Activated CD8-positive, alpha-beta T cell treated with anti-CD3 and anti-CD28 coated beads, Interleukin-2, amount 10 ng/mL, durations not matched to agents 7 days and 5 days (primary cell): Measurements from ENCODE around the gene HIRIP3. TPM values are rescaled to one million over a fixed set of nuclear protein-coding genes. Genes with fewer than 3 reads are reported as not detected.
A peak's percentile ranks its signal among the peaks of the same experiment; 100 is the strongest.

Experiments used
- ATAC-seq: fragments of 150-1000 bp; cut with Tn5 transposase; one replicate; pipeline ENCODE4 v1.10.0; 2021; ENCODE audit warnings: moderate library complexity
- CTCF ChIA-PET: fragments of 350-600 bp; sonication (Branson Sonifier 250); formaldehyde crosslinking; loops from one replicate; lab custom pipeline; 2021; ENCODE audit warnings: antibody characterized with exemption; lab: Charles Lee
- POLR2A ChIA-PET: fragments of 350-600 bp; sonication (Branson Sonifier 250); formaldehyde crosslinking; loops from one replicate; lab custom pipeline; 2021; ENCODE audit warnings: antibody characterized with exemption; lab: Charles Lee
- DNase-seq: peaks from one replicate; pipeline ENCODE4 v3.0.0-alpha.2; 2020
- H3K27ac Mint-ChIP-seq: one replicate; pipeline ENCODE4 v1.8.0; 2021; ENCODE audit warnings: mild to moderate bottlenecking, mixed read lengths
- H3K27me3 Mint-ChIP-seq: one replicate; pipeline ENCODE4 v1.8.0; 2021; ENCODE audit warnings: low read depth, mixed read lengths
- H3K36me3 Mint-ChIP-seq: one replicate; pipeline ENCODE4 v1.8.0; 2021; ENCODE audit warnings: low read depth, mixed read lengths
- H3K4me1 Mint-ChIP-seq: one replicate; pipeline ENCODE4 v1.8.0; 2021; ENCODE audit warnings: low read depth, mixed read lengths
- H3K4me3 Mint-ChIP-seq: one replicate; pipeline ENCODE4 v1.8.0; 2021; ENCODE audit warnings: mild to moderate bottlenecking, mixed read lengths
- H3K9me3 Mint-ChIP-seq: one replicate; pipeline ENCODE4 v1.8.0; 2022; ENCODE audit warnings: mixed read lengths; ENCODE audit not compliant: insufficient read depth
- total RNA-seq, 2 experiments: library from RNA; stranded (reverse); gene quantifications; one replicate each; pipeline ENCODE4 v1.2.3, GENCODE V29; 2021

The HIRIP3 gene
- total RNA-seq, 2 experiments from 2014 or later: 46.4 to 47.3 TPM

DNA sequence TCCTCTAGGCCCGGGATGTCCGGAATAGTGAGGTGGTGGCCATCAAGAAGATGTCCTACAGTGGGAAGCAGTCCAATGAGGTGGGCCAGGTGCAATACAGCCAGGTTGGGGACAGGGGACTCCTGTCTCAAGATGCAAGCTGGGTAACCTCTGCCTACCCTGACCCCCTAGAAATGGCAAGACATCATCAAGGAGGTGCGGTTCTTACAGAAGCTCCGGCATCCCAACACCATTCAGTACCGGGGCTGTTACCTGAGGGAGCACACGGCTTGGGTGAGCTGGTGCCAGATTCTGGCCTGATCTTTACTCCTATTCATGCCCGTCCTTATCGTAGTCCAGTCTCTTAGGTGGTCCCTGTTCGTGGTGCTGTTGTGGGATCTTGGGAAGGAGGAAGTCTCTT, 17.3 kb downstream of the HIRIP3 start:
- POLR2A ChIA-PET: no interaction called here
- no peak overlapping the region for H3K27ac Mint-ChIP-seq
- DNase-seq (no peak), ATAC-seq (no peak)
- H3K27me3 Mint-ChIP-seq: no peaks in the 10 kb centered on the region
- H3K4me1 Mint-ChIP-seq: peaks cover 33% of the 10 kb centered on the region
- peaks cover 4% of the 10 kb centered on the region for H3K9me3 Mint-ChIP-seq
- H3K36me3 Mint-ChIP-seq: peaks cover 36% of the 10 kb centered on the region
- no peak overlapping the region for H3K4me3 Mint-ChIP-seq
- CTCF ChIA-PET: interaction anchor here (0.9 to 2.0 kb wide), 2 partner anchors 54 to 287 kb away, joined by 4 to 6 read pairs; no protein-coding TSS in a partner anchor

GRCh38 chr16:29977063-29977825, 18.2 kb downstream of the HIRIP3 start:
- DNase-seq: no peak
- Mint-ChIP-seq H3K36me3 (peaks cover 36% of the 10 kb centered on the region), H3K27me3 (no peaks in the 10 kb centered on the region), H3K27ac (peak overlapping the region; percentile 53), H3K4me1 (peaks cover 38% of the 10 kb centered on the region), H3K4me3 (no peak overlapping the region), H3K9me3 (peaks cover 8% of the 10 kb centered on the region)
- ATAC-seq: no peak
- ChIA-PET CTCF (interaction anchor here (0.9 to 5.9 kb wide), 4 partner anchors 15 to 286 kb away, joined by 3 to 41 read pairs (median 4); partner anchors contain the start of gene TMEM219), POLR2A (interaction anchor here (1.3 kb wide), 1 partner anchor 52 kb away, joined by 3 read pairs; no protein-coding TSS in a partner anchor)

DNA sequence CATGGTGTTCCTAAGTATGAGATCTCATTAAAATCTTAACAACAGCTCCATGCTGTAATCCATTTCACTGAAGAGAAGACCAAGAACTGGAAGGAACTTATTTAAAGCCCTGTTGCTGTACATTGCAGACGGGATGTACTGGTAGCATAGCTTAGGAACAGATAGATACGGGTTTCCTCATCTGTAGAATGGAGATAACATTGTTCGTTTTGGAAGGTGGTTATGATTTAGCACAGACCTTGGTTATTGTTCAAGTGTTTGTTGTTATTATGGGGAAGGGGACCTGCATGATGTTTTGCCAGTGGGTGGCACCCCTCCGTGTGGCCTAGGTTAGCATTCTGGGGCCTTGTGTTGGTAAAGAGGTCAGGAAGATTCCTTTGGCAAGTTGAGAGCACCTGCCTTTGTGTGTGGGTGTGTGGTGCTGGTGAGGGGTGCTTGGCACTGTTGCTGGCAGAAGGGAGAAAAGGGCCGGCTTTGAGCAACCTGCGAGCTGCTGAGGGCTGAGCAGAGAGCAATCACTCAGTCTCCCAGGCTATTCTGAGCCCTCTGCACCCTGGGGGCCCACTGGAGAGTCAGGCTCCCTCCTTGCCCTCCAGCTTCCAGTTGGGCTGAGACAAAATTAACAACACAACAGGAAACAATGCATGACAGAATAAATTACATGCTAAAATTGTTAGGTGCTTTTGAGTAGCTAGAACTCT, 19.5 kb downstream of the HIRIP3 start:
- ATAC-seq: no peak
- H3K36me3 Mint-ChIP-seq: peaks cover 33% of the 10 kb centered on the region
- peak overlapping the region; percentile 85 for H3K4me3 Mint-ChIP-seq
- POLR2A ChIA-PET: interaction anchor here (0.6 to 5.4 kb wide), 8 partner anchors 14 to 274 kb away, joined by 3 to 48 read pairs (median 4); partner anchors contain the start of genes HIRIP3, INO80E and TMEM219
- peak overlapping the region; percentile 50 for H3K27ac Mint-ChIP-seq
- peaks cover 38% of the 10 kb centered on the region for H3K4me1 Mint-ChIP-seq
- H3K9me3 Mint-ChIP-seq: peaks cover 8% of the 10 kb centered on the region
- DNase-seq: no peak
- H3K27me3 Mint-ChIP-seq: no peaks in the 10 kb centered on the region
- CTCF ChIA-PET: interaction anchor here (0.6 to 5.9 kb wide), 9 partner anchors 14 to 285 kb away, joined by 3 to 41 read pairs (median 3); partner anchors contain the start of genes CDIPT and TMEM219

DNA sequence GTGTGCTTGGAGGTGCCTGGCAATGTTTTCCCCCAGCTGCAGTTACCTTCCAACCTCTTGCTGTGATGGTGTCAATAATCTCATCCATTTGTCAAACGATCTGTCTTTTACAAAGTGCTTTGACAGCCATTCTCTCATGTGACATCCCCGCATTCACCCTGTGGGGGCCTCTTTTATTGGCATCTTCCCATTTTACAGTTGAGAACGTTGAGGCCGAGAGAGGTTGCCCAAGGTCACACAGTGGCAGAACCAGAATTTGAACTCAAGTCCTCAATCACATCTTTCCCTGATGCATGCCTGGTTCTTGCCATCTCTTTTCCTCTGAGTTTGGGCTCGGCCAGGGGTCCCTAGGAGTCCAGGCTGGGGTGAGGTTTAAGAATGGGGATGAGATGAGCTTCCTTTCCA, 20.3 kb downstream of the HIRIP3 start:
- Mint-ChIP-seq H3K27me3 (no peaks in the 10 kb centered on the region), H3K36me3 (peaks cover 30% of the 10 kb centered on the region), H3K9me3 (peaks cover 8% of the 10 kb centered on the region), H3K27ac (peak overlapping the region; percentile 81), H3K4me3 (peak overlapping the region; percentile 85), H3K4me1 (peaks cover 38% of the 10 kb centered on the region)
- ChIA-PET POLR2A (interaction anchor here (0.6 to 5.4 kb wide), 7 partner anchors 11 to 273 kb away, joined by 3 to 48 read pairs (median 5); partner anchors contain the start of genes HIRIP3, INO80E and TMEM219), CTCF (interaction anchor here (0.7 to 5.9 kb wide), 5 partner anchors 13 to 127 kb away, joined by 3 to 41 read pairs (median 5); partner anchors contain the start of genes CDIPT and TMEM219)
- DNase-seq (no peak), ATAC-seq (no peak)

GRCh38 chr16:29974291-29975133, 20.9 kb downstream of the HIRIP3 start:
- ChIA-PET CTCF (interaction anchor here (1.2 to 5.9 kb wide), 7 partner anchors 13 to 274 kb away, joined by 3 to 41 read pairs (median 5); partner anchors contain the start of genes CDIPT, HIRIP3, INO80E and TMEM219), POLR2A (interaction anchor here (0.8 to 5.4 kb wide), 7 partner anchors 11 to 48 kb away, joined by 3 to 48 read pairs (median 8); partner anchors contain the start of genes HIRIP3, INO80E, KCTD13 and TMEM219)
- Mint-ChIP-seq H3K9me3 (peaks cover 8% of the 10 kb centered on the region), H3K27ac (peak overlapping the region; percentile 92), H3K36me3 (peaks cover 28% of the 10 kb centered on the region), H3K4me3 (peak overlapping the region; percentile 85), H3K4me1 (peaks cover 38% of the 10 kb centered on the region), H3K27me3 (no peaks in the 10 kb centered on the region)
- DNase-seq: peak; percentile 44
- no peak for ATAC-seq

DNA sequence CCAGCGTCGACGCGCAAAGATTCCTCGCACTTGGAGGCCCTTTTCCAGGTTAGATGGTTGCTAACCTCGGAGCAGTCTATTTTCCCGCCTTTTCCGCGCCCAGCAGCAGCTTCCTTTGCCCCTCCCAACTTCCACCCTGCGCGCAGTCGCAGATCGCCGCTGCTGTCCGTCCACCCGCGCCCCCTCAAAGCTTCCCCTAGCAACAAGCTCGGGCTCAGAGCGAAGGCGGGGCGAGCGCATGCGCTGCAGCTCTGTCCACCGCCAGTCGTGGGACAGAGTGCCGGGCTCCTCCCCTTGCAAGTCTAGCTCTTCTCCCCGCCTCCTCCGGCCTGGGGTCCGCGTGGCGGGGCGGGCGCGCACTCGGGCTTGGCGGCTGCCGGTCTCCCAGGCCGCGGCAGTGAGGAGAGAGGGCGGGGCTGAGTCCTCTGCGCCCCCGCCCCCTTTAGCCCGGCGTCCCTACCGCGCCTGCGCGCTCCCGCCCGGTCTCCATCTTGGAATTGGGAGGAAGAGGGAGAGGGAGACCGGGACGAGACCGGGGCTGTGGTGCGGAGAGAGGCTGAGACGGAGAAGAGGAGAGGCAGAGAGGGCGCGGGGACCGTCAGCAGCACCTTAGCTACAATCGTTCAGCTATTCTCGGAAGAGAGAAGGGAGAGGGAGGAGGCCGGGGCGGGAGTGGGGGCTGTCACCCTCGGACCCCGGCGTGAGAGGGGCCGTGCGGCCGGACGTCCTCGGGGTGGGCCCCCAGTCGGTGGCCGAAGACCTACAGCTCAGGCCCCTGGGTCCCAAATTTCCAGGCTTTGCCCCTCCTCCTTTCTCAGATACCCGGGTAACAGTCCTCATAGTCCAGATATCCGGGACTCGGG, 21.8 kb downstream of the HIRIP3 start, which contains the start of gene TAOK2:
TSS of gene TAOK2 (plus strand) at position 485 of the 863 bp plus-strand sequence. CDS start 3,905 bp downstream, outside the sequence.
- Mint-ChIP-seq H3K4me1 (peaks cover 40% of the 10 kb centered on the region), H3K27ac (peak within 1 kb of the TSS; percentile 92), H3K36me3 (peaks cover 29% of the 10 kb centered on the region), H3K9me3 (peaks cover 8% of the 10 kb centered on the region), H3K27me3 (no peaks in the 10 kb centered on the region), H3K4me3 (peak within 1 kb of the TSS; percentile 85)
- ChIA-PET CTCF (interaction anchor here (0.8 to 5.9 kb wide), 14 partner anchors 8 to 273 kb away, joined by 3 to 41 read pairs (median 4); partner anchors contain the start of genes CDIPT, HIRIP3, INO80E and MVP), POLR2A (interaction anchor here (0.8 to 5.4 kb wide), 9 partner anchors 12 to 109 kb away, joined by 3 to 48 read pairs (median 5); partner anchors contain the start of genes ALDOA, HIRIP3, INO80E and KCTD13)
- ATAC-seq: peak; percentile 99
- peak; percentile 98 for DNase-seq

GRCh38 chr16:29972992-29973383, 22.4 kb downstream of the HIRIP3 start:
- peaks cover 31% of the 10 kb centered on the region for H3K36me3 Mint-ChIP-seq
- no peak for ATAC-seq
- peaks cover 8% of the 10 kb centered on the region for H3K9me3 Mint-ChIP-seq
- H3K27me3 Mint-ChIP-seq: no peaks in the 10 kb centered on the region
- peaks cover 42% of the 10 kb centered on the region for H3K4me1 Mint-ChIP-seq
- peak overlapping the region; percentile 92 for H3K27ac Mint-ChIP-seq
- POLR2A ChIA-PET: interaction anchor here (1.0 to 5.4 kb wide), 7 partner anchors 11 to 109 kb away, joined by 3 to 48 read pairs (median 5); partner anchors contain the start of genes ALDOA, HIRIP3, INO80E and KCTD13
- peak overlapping the region; percentile 85 for H3K4me3 Mint-ChIP-seq
- CTCF ChIA-PET: interaction anchor here (0.8 to 5.9 kb wide), 14 partner anchors 9 to 273 kb away, joined by 3 to 41 read pairs (median 4); partner anchors contain the start of genes CDIPT, HIRIP3, INO80E and TBX6
- no peak for DNase-seq

DNA sequence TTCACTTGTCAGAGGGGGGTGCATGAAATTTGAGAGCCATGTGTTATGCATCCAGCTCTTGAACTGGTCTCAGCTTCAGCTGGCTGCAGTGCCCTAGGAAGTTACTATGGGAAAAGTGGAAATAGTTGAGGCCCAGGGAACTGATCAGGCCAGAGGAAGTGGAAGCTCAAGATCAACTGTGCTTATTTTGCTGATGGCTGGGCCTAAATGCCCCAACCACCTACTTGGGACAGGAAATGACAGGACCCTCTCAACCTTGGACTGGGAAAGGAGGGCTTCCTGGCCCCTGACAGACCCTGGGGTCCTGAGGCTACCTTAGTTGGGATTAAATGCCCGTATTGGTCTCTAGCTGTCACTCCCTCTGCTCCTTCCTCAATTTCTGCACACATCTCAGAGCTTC, 22.9 kb downstream of the HIRIP3 start:
- peaks cover 42% of the 10 kb centered on the region for H3K4me1 Mint-ChIP-seq
- ChIA-PET CTCF (interaction anchor here (0.6 to 5.9 kb wide), 11 partner anchors 11 to 272 kb away, joined by 3 to 41 read pairs (median 5); partner anchors contain the start of genes CDIPT, HIRIP3, INO80E and TMEM219), POLR2A (interaction anchor here (1.1 to 5.4 kb wide), 5 partner anchors 11 to 108 kb away, joined by 3 to 48 read pairs (median 11); partner anchors contain the start of genes ALDOA, HIRIP3, INO80E and KCTD13)
- peaks cover 31% of the 10 kb centered on the region for H3K36me3 Mint-ChIP-seq
- DNase-seq (no peak), ATAC-seq (no peak)
- H3K4me3 Mint-ChIP-seq: no peak overlapping the region
- peaks cover 8% of the 10 kb centered on the region for H3K9me3 Mint-ChIP-seq
- peak overlapping the region; percentile 92 for H3K27ac Mint-ChIP-seq
- no peaks in the 10 kb centered on the region for H3K27me3 Mint-ChIP-seq

GRCh38 chr16:29971304-29971703, 24.1 kb downstream of the HIRIP3 start:
- ChIA-PET POLR2A (interaction anchor here (4.9 to 5.4 kb wide), 2 partner anchors 9 to 24 kb away, joined by 42 to 48 read pairs; partner anchors contain the start of genes HIRIP3, INO80E and TMEM219), CTCF (interaction anchor here (5.9 kb wide), 1 partner anchor 9 kb away, joined by 41 read pairs; the partner anchor contains the start of gene TMEM219)
- no peak for DNase-seq
- no peak overlapping the region for H3K27ac Mint-ChIP-seq
- H3K4me1 Mint-ChIP-seq: peaks cover 30% of the 10 kb centered on the region
- H3K9me3 Mint-ChIP-seq: peaks cover 8% of the 10 kb centered on the region
- no peaks in the 10 kb centered on the region for H3K27me3 Mint-ChIP-seq
- peaks cover 31% of the 10 kb centered on the region for H3K36me3 Mint-ChIP-seq
- no peak overlapping the region for H3K4me3 Mint-ChIP-seq
- no peak for ATAC-seq
